ENCODE data around the gene RNASE13. TPM values are rescaled to one million over a fixed set of nuclear protein-coding genes. Genes with fewer than 3 reads are reported as not detected.

Gene RNASE13, protein sequence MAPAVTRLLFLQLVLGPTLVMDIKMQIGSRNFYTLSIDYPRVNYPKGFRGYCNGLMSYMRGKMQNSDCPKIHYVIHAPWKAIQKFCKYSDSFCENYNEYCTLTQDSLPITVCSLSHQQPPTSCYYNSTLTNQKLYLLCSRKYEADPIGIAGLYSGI
- total RNA-seq (ENCODE audit: low replicate concordance) = not detected in 2 replicates
- long read RNA-seq = 0 reads

- H3K36me3 Mint-ChIP-seq = no peaks in the 10 kb centered on the region
- no peaks in the 10 kb centered on the region for H3K9me3 Mint-ChIP-seq
- peaks cover 9% of the 10 kb centered on the region for H3K4me1 Mint-ChIP-seq (ENCODE audit: unreplicated experiment)
- no peak for DNase-seq (ENCODE audit: extremely low spot score, unreplicated experiment)
- no peak for TF ChIP-seq CTCF (conservative IDR thresholded peaks at IDR 0.05)
- H3K27ac Mint-ChIP-seq = peak within 1 kb of the TSS; percentile 14
- no peak within 1 kb of the TSS for H3K4me3 Mint-ChIP-seq
- H3K27me3 Mint-ChIP-seq = peaks cover 4% of the 10 kb centered on the region
These were observed at the start of gene RNASE13 for GRCh38 chr14:21034707-21035106. Gene RNASE13 (minus strand): TSS chr14:21034807. CDS start chr14:21034288, 519 bp downstream.

DNA sequence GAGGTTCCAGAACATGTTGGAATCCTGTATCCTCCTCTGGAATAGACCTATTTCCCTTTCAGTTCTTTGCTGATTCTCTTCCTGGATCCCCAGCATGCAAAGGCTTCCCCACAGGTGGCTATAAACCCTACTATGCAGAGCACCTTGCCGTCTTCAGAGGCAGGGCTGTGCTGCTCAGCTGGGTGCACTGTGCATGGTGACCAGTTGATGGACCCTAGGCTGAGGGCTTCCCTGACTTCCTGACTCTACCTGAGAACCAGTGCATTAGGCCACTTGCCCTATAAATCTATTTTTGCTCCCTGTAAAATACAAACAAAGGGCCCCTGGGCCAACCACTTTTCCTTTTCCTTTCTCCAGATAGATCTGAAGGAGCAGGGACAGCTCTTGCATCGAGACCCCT is 49.8 kb upstream of the RNASE13 start:
- Mint-ChIP-seq H3K4me1 (ENCODE audit: unreplicated experiment) (peaks cover 11% of the 10 kb centered on the region), H3K36me3 (peaks cover 26% of the 10 kb centered on the region), H3K27ac (no peak overlapping the region), H3K9me3 (no peaks in the 10 kb centered on the region), H3K4me3 (no peak overlapping the region), H3K27me3 (no peaks in the 10 kb centered on the region)
- TF ChIP-seq CTCF (conservative IDR thresholded peaks at IDR 0.05) = no peak
- DNase-seq (ENCODE audit: extremely low spot score, unreplicated experiment) = no peak

DNA sequence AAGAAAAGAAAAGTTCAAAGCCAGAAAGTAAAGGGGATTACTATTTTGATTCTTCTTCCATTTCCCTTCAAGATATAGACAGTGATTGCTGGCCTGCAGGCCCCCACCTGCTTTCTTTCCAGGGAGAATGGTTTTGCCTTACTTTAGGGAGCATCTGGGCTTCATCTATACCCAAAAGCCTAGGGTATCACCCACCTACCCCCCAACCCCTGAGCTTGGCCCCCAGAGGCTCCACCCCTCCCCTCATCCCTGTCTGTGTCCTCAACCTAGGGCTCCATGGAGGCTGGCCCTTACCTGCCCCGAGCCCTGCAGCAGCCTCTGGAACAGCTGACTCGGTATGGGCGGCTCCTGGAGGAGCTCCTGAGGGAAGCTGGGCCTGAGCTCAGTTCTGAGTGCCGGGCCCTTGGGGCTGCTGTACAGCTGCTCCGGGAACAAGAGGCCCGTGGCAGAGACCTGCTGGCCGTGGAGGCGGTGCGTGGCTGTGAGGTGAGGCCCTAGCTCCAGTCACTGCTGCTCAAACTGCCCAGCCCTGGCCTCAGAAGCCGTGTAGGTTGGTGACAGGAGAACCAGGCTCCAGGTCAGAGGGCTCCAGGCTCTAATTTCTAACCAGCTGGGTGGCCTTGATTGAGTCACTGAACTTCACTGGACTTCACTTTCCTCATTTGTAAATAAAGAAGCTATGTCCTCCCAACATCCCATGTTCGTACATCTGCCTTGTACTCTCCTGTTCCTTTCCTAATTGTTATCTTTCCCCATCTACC is 49.1 kb upstream of the RNASE13 start:
- DNase-seq (ENCODE audit: extremely low spot score, unreplicated experiment) = no peak
- no peak for TF ChIP-seq CTCF (conservative IDR thresholded peaks at IDR 0.05)
- Mint-ChIP-seq H3K36me3 (peaks cover 23% of the 10 kb centered on the region), H3K27ac (no peak overlapping the region), H3K9me3 (no peaks in the 10 kb centered on the region), H3K4me1 (ENCODE audit: unreplicated experiment) (peaks cover 11% of the 10 kb centered on the region), H3K27me3 (no peaks in the 10 kb centered on the region), H3K4me3 (no peak overlapping the region)

DNA sequence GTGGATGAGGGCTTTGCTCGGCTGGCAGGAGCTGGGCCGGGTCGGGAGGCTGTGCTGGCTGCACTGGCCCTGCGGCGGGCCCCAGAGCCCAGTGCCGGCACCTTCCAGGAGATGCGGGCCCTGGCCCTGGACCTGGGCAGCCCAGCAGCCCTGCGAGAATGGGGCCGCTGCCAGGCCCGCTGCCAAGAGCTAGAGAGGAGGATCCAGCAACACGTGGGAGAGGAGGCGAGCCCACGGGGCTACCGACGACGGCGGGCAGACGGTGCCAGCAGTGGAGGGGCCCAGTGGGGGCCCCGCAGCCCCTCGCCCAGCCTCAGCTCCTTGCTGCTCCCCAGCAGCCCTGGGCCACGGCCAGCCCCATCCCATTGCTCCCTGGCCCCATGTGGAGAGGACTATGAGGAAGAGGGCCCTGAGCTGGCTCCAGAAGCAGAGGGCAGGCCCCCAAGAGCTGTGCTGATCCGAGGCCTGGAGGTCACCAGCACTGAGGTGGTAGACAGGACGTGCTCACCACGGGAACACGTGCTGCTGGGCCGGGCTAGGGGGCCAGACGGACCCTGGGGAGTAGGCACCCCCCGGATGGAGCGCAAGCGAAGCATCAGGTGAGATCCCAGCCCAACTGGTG is 47.0 kb upstream of the RNASE13 start:
- TF ChIP-seq CTCF (conservative IDR thresholded peaks at IDR 0.05) = no peak
- Mint-ChIP-seq H3K27me3 (no peaks in the 10 kb centered on the region), H3K36me3 (peaks cover 17% of the 10 kb centered on the region), H3K4me1 (ENCODE audit: unreplicated experiment) (peaks cover 2% of the 10 kb centered on the region), H3K4me3 (no peak overlapping the region), H3K9me3 (no peaks in the 10 kb centered on the region), H3K27ac (no peak overlapping the region)
- DNase-seq (ENCODE audit: extremely low spot score, unreplicated experiment) = no peak

DNA sequence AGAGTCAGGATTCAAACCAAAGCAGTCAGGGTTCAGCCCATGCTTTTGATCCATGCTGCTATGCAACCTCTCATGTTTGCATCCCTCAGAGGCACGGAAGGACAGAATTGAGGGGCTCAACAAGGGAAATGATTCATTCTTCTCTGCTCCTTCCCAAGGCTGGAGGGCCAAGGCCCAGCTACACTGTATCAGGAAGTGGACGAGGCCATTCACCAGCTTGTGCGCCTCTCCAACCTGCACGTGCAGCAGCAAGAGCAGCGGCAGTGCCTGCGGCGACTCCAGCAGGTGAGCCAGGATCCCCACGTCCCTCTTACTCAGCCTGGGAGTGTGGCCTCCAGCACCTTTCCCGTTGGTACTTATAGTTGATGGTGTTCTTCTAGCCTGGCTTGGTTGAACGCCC is 44.1 kb upstream of the RNASE13 start:
- peaks cover 5% of the 10 kb centered on the region for H3K4me1 Mint-ChIP-seq (ENCODE audit: unreplicated experiment)
- TF ChIP-seq CTCF (conservative IDR thresholded peaks at IDR 0.05) = no peak
- H3K36me3 Mint-ChIP-seq = peaks cover 12% of the 10 kb centered on the region

More for the DNA sequence above, 44.1 kb upstream of the RNASE13 start:
- Mint-ChIP-seq H3K27me3 (no peaks in the 10 kb centered on the region), H3K9me3 (no peaks in the 10 kb centered on the region), H3K4me3 (no peak overlapping the region), H3K27ac (no peak overlapping the region)
- DNase-seq (ENCODE audit: extremely low spot score, unreplicated experiment) = no peak

Data from type B pancreatic cell (in vitro differentiated cells).